COLO829 (cell line): ENCODE data around the gene SLC35F2.
"Not testable (repeated sequence)": the region's sequence is repeated elsewhere in the genome, so short reads cannot be mapped to it uniquely, and the experiment has no call there.

Experiments
- DNase-seq: peaks from one replicate; pipeline ENCODE4 v3.0.0; 2012; ENCODE audit warnings: low spot score

The SLC35F2 gene

GRCh38 chr11:107858217-107859070, at the start of gene SLC35F2:
Gene SLC35F2 (minus strand): TSS chr11:107858787. CDS start chr11:107858767, 20 bp downstream.
- no peak for DNase-seq

- DNase-seq = no peak
Observed at GRCh38 chr11:107908211-107908610, 49.6 kb upstream of the SLC35F2 start.

- peak; percentile 10 for DNase-seq
Observed at GRCh38 chr11:107898270-107898669, 39.7 kb upstream of the SLC35F2 start.

- DNase-seq = no peak
Observed at GRCh38 chr11:107882095-107882820, 23.7 kb upstream of the SLC35F2 start.

GRCh38 chr11:107881471-107881870, 22.9 kb upstream of the SLC35F2 start:
- DNase-seq = not testable (repeated sequence)

GRCh38 chr11:107876141-107876540, 17.6 kb upstream of the SLC35F2 start:
- DNase-seq = no peak

GRCh38 chr11:107864591-107864990, 6.0 kb upstream of the SLC35F2 start:
- DNase-seq = no peak

GRCh38 chr11:107860688-107861087, 2.1 kb upstream of the SLC35F2 start:
- DNase-seq = no peak

- not testable (repeated sequence) for DNase-seq
Observed at GRCh38 chr11:107860240-107860620, 1.6 kb upstream of the SLC35F2 start.

GRCh38 chr11:107859459-107860239, 1.1 kb upstream of the SLC35F2 start:
- no peak for DNase-seq

GRCh38 chr11:107857550-107858216, 904 bp downstream of the SLC35F2 start:
- DNase-seq = no peak

GRCh38 chr11:107856981-107857517, 1.5 kb downstream of the SLC35F2 start:
- no peak for DNase-seq

GRCh38 chr11:107856180-107856980, 2.2 kb downstream of the SLC35F2 start:
- DNase-seq = no peak

GRCh38 chr11:107853070-107853469, 5.5 kb downstream of the SLC35F2 start:
- DNase-seq = no peak

- DNase-seq = no peak
Observed at GRCh38 chr11:107851704-107852310, 6.8 kb downstream of the SLC35F2 start.

- no peak for DNase-seq
Observed at GRCh38 chr11:107849790-107850189, 8.8 kb downstream of the SLC35F2 start.

- no peak for DNase-seq
Observed at GRCh38 chr11:107848345-107848744, 10.2 kb downstream of the SLC35F2 start.

GRCh38 chr11:107847184-107847583, 11.4 kb downstream of the SLC35F2 start:
- no peak for DNase-seq

- DNase-seq = no peak
Observed at GRCh38 chr11:107844041-107844440, 14.5 kb downstream of the SLC35F2 start.

GRCh38 chr11:107842412-107843100, 16.0 kb downstream of the SLC35F2 start:
- DNase-seq = no peak
